Stimulated activated CD4-positive, alpha-beta T cell treated with anti-CD3 and anti-CD28 coated beads, Interleukin-1b, Interleukin-23, amount 100 ng/mL, for 48 hours (primary cell): ENCODE results near the gene CMPK1.
"Not testable (repeated sequence)": the region's sequence is repeated elsewhere in the genome, so short reads cannot be mapped to it uniquely, and the experiment has no call there.

Experiments used
- DNase-seq: peaks from one replicate; pipeline ENCODE4 v3.0.0-alpha.2; 2020

Gene CMPK1

DNA sequence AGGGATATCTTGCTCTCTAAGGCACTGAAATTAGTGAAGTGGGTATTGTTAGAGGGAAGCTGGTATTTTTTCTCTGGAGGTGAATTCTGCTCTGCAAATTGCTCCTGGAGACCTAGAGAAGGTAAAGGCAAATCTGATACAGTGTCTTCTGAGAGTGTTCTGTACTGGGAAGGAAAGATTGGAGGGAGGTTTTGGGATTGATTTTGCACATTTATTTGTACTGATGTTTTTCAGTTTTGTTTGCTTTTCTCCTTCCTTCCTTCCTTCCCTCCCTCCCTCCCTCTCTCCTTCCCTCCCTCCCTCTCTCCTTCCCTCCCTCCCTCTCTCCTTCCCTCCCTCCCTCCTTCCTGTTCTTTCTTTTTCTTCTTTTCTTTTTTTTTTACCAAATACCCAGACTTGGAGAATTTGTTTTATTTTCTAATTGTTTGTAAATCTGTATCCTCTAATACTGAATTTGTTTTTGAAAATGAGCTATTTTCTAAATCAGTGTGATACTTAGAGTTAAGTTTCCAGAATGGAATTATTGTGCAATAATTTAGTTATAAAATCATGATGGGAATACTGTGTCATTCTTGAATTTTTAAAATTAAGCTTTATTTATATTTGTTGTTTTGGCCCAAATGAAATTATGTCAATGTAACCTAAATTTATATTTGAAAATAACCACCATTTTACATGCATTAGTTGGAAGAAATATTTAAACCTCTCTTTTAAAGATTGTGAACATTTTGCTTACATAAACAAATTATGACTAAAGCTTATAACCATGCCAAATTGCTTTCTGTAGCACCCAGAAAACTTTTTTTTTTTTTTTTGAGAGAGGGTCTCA, 4.9 kb downstream of the CMPK1 start:
- no peak for DNase-seq

DNA sequence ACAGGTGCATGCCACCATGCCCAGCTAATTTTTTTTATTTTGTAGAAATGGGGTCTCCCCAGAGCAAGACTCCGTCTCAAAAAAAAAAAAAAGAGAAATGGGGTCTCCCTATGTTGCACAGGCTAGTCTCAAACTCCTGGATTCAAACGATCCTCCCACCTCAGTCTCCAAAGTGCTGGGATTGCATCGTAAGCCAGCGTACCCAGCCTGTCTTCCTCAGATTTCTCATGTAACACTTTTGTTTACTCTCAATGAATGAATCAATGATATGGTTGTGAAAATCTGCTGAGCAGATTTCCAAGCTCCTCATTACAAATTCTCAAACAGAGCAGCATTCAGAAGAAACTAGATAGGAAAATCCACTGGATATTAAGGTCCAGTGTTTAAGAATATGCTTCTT, 6.6 kb downstream of the CMPK1 start:
- no peak for DNase-seq

DNA sequence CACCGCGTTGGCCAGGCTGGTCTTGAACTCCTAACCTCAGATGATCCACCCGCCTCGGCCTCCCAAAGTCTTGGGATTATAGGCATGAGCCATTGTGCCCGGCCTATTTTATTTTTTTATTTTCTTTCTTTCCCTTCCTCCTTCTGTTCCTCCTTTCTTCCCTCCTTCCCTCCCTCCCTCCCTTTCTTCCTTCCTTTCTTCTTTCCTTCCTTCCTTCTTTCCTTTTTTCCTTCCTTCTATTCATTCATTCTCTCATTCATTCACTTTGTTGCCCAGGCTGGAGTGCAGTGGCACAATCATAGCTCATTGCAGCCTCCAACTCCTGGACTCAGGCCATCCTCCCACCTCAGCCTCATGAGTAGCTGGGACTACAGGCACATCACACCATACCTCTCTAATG, 13.4 kb downstream of the CMPK1 start:
- DNase-seq, result not testable (repeated sequence)

DNA sequence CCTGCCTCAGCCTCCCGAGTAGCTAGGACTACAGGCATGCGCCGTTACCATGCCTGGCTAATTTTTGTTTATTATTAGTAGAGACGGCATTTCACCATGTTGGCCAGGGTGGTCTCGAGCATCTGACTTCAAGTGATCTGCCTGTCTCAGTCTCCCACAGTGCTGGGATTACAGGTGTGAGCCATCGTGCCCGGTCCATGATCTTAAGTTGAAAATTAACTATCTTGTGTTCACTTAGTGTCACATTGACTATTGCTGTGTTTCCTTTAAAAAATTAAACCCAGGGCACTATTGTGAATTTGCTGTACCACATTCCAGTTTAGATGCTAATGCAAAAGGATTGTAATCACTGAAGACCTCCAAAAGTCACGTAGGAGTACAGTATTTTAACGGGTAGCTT, 14.1 kb downstream of the CMPK1 start:
- no peak for DNase-seq

DNA sequence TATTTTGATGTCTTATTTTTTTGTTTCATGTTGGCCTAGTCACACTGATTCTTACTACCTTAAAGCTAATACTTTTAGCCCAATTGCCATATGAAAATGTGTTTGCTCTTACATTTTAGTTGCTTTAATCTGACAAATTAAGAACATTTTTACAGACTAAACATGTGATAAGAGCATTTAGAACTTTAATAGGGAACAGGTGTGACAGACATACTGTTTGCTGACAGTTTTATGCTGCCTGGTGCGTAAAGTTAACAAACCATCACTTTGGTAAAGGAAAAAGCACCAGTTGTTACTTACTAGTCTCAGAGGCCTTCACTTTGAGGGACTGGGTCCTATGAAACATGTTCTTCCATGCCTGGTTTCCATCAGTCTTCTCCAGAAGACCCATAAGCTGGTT, 14.7 kb downstream of the CMPK1 start:
- DNase-seq, result no peak

DNA sequence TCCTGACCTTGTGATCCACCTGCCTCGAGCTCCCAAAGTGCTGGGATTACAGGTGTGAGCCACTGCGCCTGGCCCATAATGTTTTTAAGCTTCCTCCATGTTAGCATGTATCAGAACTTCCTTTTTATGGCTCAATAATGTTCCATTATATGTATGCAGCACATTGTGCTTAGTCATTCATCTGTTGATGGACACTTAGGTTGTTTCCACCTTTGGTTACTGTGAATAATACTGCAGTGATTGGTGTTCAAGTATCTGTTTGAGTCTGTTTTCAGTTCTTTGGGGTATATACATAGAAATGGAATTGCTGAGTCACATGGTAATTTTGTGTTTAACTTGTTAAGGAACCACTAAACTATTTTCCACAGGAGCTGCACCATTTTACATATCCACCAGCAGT, 17.7 kb downstream of the CMPK1 start:
- DNase-seq, result no peak

DNA sequence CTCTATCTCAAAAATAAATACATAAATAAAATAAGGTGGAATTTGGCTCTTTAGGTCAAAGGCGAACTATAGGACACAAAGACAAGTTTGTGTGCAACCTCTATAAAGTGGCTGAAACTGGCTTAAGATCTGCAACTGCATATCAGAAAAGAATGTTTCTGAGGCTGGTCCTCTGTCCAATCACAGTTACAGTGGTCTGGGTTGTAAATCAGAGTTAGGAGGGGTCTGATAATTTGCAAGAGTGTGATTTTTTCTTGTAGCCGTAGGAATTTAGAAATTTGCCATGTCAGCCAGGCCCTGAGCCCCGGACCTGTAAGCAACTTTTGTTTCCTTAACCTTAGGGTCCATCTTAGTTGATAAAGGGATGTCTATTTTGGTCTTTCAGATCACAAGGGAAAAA, 27.8 kb downstream of the CMPK1 start:
- no peak for DNase-seq

DNA sequence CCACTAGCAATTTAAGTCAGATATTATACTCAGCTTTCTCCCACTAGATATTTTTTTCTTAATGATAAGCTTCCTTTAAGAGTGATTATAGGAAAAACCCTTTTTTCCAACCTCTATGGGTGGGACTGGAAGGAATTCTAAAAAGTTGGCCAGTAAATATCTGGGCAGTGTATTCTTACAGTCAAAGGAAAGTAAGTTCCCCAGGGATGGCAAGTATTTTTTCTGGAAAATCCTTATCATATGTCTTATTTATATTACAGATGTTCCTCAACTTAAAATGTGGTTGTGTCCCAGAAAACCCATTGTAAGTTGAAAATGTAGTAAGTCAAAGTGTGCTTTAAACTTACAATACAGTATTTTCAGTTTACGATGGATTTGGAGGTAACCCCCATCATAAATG, 29.2 kb downstream of the CMPK1 start:
- no peak for DNase-seq

DNA sequence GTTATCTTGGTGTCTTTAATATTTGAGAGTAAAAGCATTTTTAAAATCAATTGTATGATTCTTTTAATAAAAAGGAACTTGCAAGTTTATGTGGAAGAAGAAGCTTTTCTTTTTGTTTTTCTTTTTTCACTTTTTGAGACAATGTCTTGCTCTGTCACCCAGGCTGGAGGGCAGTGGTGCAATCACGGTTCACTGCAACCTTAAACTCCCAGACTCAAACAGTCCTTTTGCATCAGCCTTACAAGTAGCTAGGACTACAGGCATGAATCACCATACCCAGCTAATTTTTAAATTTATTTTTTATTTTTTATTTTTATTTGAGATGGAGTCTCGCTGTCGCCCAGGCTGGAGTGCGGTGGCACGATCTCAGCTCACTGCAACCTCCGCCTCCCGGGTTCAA, 34.1 kb downstream of the CMPK1 start:
- no peak for DNase-seq

DNA sequence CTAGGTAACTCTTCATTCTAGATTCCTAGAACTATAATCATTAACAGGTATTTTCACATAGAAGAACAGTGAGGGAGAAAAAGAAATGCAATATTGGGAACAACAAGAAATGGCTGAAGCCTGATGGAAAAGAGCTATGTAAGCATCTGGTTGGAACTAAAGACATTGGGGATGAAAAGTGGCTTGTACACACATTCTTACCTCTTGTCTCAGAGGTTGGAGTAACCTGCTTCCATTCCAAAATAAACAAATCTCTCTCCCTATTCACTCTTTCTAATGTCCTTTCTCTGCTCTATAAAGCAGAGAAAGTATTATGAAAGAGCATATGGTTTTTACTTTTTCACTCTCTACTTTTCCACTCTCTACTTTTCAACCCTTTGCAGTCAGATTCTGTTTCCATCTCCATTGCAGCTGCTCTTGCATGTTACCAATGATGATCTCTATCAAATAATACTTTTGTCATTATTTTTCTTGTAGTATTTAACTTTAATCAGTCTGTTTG, 37.5 kb downstream of the CMPK1 start:
- no peak for DNase-seq

DNA sequence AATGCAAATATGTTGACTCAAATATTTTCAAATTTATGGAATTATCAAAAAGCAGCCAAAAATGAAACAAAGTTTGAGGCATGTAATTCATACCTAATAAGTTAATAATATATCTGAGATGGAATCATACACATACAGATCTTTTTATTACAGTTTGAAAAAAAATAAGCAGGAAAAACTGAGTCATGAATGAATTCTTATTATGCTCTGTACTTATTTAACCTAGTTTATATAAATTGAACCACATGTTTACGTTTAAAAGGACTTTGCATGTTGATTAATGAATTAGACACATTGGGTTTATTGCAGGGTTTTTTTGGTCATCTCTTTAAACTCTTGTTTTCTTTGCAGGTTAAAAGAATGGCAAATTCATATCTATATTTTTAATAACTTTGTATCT, 40.9 kb downstream of the CMPK1 start:
- no peak for DNase-seq

DNA sequence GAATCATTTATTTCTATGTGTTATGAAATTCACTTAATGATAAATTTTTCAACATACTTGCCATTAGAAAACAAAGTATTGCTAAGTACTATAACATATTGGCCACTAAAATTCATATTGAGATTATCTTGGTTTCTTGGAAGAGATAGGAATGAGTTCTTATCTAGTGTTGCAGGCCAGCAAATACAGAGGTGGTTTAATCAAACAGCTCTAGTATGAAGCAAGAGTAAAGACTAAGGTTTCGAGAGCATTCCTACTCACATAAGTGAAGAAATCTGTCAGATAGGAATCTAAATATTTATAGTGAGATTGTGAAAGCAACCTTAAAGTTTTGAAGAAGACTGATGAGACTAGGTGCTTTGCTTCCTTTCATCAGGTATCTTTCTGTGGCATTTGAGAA, 44.6 kb downstream of the CMPK1 start:
- no peak for DNase-seq

DNA sequence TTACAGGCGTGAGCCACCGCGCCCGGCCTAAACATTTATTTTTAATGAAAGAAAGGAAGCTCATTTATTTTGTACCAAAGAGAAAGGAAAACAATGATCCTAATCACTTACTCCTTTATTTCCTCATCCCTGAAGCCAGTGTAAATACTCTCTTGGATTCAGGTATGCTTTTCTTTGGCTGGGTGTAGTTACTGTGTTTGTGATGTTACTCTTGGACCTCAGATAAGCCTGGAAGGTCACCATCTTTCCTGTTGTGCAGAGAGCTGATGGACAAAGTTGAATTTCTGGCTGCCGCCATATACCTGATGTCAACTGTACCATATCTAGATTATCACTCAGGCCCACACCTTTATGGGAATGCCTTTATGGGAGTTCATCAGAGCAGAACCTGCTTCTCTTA, 47.1 kb downstream of the CMPK1 start:
- no peak for DNase-seq

DNA sequence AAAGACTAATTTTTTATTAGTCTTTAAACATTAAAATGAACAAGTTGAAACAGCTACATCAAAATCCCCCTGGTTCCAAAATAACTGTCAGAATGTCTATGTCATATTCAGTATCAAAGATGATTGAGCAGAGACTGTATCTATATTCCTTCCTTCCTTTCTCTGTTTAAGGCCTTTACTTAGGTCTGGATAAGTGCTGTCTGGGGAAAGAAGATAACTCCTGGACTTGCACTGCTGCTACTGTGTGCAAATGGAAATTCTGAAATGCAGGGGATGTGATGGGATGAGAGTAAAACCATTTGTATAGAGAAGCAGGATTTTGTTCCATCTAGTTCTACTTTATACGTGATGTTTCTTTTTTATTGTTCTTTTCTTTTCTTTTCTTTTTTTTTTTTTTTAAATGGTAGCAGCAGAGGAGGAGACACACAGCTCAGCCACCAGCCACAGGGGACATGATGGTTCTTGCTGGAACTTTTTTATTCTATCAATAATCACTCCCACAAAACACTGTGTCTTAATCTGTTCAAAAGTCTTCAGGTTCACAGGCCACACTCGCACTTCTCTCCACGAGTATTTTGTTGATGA, 48.9 kb downstream of the CMPK1 start:
- no peak for DNase-seq

DNA sequence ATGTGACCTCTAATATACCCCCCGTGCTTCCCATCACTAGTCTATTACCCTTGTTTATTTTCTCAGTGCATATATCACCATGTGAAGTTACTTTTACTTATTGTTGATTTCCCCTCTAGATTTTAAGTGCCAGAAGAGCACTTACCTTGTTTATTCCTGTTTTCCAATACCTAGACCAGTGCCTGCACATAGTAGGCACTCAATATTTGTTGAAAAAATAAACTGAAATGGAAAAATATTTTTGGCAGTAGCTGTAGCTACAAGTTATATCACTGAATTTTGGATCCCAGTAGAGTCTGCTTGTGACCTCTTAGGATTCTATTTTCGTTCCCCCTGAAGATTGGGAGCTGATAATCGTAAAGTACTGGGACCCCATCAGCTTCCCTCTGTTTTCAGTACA, 50.5 kb downstream of the CMPK1 start:
- no peak for DNase-seq

DNA sequence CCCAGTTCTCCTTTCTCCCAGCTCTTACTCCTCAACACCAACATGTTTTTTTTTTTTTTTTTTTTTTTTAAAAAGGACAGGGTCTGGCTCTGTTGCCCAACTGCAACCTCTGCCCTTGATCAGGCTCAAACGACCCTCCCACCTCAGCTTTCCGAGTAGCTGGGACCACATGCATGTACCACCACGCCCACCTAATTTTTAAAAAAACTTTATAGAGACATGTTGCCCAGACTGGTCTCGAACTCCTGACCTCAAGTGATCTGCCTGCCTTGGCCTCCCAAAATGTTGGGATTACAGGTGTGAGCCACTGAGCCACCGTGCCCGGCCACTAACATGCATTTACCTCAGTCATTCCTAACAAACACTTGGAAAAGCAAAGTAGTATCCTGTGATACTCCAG, 51.4 kb downstream of the CMPK1 start:
- DNase-seq, result no peak

DNA sequence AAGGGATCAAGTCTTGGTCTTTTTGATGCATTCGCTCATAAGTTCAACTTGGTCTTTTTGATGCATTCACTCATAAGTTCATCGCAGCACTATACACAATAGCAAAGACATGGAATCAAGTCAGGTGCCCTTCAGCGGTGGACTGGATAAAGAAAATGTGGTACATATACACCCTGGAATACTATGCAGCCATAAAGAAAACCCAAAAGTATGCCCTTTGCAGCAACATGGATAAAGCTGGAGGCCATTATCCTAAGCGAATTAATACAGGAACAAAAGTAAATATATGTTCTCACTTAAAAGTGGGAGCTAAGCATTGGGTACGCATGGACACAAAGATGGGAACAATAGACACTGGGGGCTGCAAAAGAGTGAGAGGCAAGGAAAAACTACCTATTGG, 52.7 kb downstream of the CMPK1 start:
- DNase-seq, result no peak

DNA sequence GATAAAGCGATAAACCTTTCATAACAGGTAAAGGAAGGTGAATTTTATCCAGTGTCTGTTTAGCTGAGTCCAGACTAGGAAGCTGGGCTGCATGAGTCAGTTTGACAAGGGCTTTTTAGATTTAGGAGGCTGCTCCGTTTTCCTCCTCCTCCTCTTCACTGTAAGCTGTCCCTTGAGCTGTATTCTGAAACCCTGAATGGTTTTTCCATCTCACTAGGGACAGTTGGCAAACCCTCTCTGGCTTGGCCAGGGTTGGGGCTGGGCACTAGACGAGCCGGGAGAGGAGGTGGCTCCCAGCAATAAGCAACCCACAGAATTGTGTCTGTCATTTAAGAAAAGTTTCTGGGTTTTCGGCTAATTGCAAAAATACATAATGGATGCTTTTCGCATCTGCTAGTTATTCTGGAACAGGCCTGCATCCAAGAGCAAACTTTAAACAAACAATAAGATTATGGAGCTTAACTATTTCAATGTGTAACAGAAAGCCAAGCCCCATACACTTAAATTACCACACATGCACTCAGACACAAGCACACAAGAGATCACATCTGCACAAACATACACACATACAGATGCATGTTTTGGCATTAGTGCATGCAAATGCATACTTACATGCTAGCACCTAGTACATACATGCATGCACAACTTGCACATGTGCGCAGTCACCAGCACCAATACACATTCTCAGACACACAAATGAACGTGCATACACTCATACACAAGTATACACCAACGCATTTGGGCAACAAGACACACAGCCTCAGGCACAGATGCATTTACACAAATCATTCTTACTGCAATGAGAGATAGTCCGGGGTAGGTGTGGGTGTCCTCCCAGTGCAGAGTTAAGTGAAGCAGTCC, 54.7 kb downstream of the CMPK1 start:
- DNase-seq, result no peak

DNA sequence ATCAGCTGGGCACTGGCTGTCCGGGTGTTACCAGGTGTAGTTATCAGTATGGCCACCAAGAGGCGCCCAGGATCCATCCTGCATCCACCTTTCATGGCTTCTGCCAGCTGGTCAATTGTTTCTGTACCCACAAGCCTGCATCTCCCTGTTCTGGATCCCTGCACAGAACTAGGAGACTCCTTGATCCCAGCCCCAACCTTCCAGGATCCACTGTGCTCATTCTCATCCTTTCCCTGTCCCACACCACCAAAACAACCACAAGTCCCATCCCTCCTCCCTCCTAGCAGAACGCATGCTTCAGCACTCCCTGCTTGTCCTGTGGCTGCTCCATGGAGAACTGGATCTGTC, 55.3 kb downstream of the CMPK1 start:
- peak; percentile 43 for DNase-seq

DNA sequence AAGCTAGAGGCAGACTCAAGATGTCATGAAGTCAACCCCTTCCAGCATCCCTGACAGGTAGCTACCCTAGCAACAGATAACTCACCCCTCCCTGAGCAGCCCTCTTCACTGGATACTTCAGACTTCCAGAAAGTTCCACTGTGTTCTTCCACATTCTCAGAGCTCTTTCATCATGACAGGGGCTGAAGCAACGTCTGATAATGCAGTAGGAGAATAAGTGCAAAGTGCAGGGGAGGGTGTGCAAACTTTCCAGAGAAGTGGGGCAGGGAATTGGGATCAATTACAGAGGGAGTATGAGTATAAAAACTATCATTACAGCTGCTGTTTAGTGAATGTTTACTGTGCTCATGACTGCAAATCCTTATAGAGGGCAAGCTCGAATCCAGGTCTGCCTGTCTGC, 56.1 kb downstream of the CMPK1 start:
- no peak for DNase-seq

DNA sequence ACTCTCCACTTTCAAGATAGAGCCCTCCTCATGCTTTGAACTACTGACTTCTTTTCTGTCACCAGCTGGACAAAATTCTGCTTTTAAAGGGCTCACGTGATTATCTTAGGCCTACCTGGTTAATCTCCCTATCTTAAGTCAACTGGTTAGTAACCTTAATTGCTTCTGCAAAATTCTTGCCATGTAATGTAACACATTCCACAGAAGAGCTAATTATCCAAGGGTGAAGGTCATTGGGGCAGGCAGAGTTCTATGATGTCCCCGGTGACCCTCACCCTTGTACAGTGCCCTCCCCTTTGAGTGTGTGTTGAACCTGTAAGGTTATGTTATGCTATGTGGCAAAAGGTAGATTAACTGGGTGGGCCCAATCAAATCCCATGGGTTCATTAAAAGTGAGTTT, 57.3 kb downstream of the CMPK1 start:
- DNase-seq, result no peak

DNA sequence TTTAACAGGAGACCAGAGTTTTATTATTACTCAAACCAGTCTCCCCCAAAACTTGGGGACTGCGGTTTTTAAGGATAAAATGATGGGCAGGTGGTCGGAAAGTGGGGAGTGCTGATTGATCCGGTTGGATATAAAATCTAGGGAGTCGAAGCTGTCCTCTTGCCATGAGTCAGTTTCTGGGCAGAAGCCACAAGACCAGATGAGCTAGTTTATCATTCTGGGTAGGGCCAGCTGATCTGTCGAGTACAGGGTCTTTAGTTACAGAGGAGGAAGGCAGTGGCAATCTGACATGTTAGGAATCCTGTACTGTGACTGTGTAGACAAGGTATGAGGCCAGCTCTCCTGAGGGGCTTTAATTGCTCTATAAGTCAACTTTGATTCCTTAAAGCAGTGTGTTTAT, 59.6 kb downstream of the CMPK1 start:
- DNase-seq, result no peak

DNA sequence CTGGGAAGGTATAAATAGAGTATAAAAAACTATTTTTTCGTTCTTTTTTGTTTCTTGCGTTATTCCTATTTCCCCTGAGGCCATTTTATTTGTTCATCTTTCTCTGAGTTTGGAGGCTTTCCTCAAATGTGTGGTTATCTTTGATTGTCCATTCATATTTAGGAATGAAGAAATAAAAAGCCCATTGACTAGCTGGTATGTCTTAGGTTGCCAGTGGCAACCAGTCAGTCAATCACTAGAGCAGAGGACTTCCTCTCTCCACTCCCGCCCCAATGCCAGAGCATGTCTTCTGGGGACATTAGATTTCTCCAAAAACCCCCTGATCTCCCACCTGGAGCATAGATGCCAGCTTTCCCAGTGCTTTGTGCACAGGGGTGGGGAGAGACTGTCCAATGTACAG, 61.8 kb downstream of the CMPK1 start:
- no peak for DNase-seq

DNA sequence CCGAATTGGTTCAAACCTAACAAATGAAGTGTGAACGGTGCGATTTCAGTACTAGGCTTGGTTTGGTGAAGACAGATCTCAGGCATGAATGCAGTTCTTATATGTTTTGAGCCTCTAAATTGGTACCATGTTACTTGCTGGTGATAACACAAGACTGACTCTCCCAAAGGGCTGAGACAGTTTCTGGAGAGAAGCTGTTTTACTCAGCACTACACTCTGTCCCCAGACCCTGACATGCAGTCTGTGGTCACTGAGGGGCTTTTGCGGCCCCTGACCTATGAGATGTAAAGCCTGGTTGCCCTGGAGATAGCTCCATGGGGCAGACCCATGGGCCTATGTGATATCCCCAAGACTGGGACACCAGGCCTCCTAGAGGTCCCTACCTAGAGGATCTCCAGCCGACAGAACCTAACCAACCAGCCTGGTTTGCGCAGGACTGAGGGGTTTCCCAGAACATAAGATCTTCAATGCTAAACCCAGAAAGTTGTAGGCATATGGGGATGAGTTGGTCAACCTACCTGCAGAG, 63.1 kb downstream of the CMPK1 start:
- DNase-seq, result no peak
